ENCODE results near the gene NR2C2. TPM values are rescaled to one million over a fixed set of nuclear protein-coding genes. Genes with fewer than 3 reads are reported as not detected.

The NR2C2 gene
- total and polyA plus RNA-seq, 8 donors, result 5.0 to 73.6 (median 15.5) TPM

- H3K27ac ChIP-seq, result no peak overlapping the region
- 64 to 73% (median 71%) methylated on average over 5 of the region's 5 CpGs for WGBS, 5 donors
- H3K4me3 ChIP-seq, result no peak overlapping the region
- no peaks in the 10 kb centered on the region for H3K4me1 ChIP-seq
- TF ChIP-seq POLR2AphosphoS5 (IDR thresholded peaks at IDR 0.05) (no peak), EP300 (IDR thresholded peaks at IDR 0.05) (no peak)
- no peak for DNase-seq
- H3K36me3 ChIP-seq, result peaks cover 64 to 100% (median 100%) of the 10 kb centered on the region in 4 donors
- H3K27me3 ChIP-seq, result no peaks in the 10 kb centered on the region
- H3K9me3 ChIP-seq, result no peaks in the 10 kb centered on the region
- intact Hi-C loops (cut with DNase I; ENCODE audit: low total_unique reads), result no loop called here
Measured at GRCh38 chr3:15023249-15023648, 75.9 kb downstream of the NR2C2 start.

DNA sequence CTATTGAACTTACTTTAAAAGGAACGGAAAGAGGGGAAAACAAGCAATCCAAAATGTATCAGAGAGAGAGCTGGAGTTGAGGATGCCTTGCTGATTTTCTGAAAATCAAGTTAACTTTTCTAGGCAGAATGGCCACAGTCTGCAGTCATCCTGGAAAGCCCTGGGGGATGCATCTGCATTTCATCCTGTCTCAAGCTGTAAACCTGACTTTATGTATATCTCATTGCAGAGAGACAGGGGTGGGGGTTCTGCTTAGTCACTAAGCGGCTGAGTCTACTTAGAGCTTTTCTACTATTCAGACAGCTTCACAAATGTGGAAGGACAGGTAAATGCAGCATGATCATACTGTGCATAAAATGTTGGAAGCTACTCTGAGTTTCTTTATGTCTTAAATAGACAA, 76.3 kb downstream of the NR2C2 start:
- intact Hi-C loops (cut with DNase I; ENCODE audit: low total_unique reads), result no loop called here
- Histone ChIP-seq H3K27ac (no peak overlapping the region), H3K36me3 (peaks cover 64 to 100% (median 100%) of the 10 kb centered on the region in 4 donors), H3K4me3 (no peak overlapping the region), H3K9me3 (no peaks in the 10 kb centered on the region), H3K27me3 (no peaks in the 10 kb centered on the region), H3K4me1 (no peaks in the 10 kb centered on the region)
- no peak for DNase-seq
- WGBS, 5 donors, result 87 to 94% (median 92%) methylated on average over 2 of the region's 2 CpGs
- TF ChIP-seq POLR2A (IDR thresholded peaks at IDR 0.05), result no peak
- no peak for TF ChIP-seq EP300 (IDR thresholded peaks at IDR 0.05)
- TF ChIP-seq, protein P1, sequence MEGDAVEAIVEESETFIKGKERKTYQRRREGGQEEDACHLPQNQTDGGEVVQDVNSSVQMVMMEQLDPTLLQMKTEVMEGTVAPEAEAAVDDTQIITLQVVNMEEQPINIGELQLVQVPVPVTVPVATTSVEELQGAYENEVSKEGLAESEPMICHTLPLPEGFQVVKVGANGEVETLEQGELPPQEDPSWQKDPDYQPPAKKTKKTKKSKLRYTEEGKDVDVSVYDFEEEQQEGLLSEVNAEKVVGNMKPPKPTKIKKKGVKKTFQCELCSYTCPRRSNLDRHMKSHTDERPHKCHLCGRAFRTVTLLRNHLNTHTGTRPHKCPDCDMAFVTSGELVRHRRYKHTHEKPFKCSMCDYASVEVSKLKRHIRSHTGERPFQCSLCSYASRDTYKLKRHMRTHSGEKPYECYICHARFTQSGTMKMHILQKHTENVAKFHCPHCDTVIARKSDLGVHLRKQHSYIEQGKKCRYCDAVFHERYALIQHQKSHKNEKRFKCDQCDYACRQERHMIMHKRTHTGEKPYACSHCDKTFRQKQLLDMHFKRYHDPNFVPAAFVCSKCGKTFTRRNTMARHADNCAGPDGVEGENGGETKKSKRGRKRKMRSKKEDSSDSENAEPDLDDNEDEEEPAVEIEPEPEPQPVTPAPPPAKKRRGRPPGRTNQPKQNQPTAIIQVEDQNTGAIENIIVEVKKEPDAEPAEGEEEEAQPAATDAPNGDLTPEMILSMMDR (IDR thresholded peaks at IDR 0.05), result no peak
- no peak for TF ChIP-seq POLR2AphosphoS5 (IDR thresholded peaks at IDR 0.05)

DNA sequence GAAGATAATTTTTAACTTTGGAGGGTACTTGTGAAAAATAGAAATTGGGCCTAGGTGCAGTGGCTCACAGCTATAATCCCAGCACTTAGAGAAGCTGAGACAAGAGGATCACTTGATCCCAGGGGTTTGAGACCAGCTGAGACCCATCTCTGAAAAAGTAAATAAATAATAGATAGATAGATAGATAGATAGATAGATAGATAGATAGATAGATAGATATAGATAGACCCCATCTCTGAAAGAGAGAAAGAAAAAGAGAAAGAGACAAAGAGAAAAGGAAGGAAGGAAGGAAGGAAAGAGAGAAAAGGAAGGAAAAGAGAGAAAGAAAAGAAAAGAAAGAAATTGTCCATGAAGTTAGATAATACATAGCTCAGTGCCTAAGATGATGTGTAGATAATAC, 82.2 kb downstream of the NR2C2 start:
- no peak for DNase-seq
- intact Hi-C loops (cut with DNase I; ENCODE audit: low total_unique reads), result no loop called here
- TF ChIP-seq POLR2A (IDR thresholded peaks at IDR 0.05), result no peak
- TF ChIP-seq, protein P1 (IDR thresholded peaks at IDR 0.05), result no peak
- H3K9me3 ChIP-seq, result no peaks in the 10 kb centered on the region
- peaks cover 56 to 100% (median 100%) of the 10 kb centered on the region in 4 donors for H3K36me3 ChIP-seq
- H3K4me1 ChIP-seq, result no peaks in the 10 kb centered on the region
- H3K4me3 ChIP-seq, result no peak overlapping the region
- H3K27me3 ChIP-seq, result no peaks in the 10 kb centered on the region
- no peak overlapping the region for H3K27ac ChIP-seq

DNA sequence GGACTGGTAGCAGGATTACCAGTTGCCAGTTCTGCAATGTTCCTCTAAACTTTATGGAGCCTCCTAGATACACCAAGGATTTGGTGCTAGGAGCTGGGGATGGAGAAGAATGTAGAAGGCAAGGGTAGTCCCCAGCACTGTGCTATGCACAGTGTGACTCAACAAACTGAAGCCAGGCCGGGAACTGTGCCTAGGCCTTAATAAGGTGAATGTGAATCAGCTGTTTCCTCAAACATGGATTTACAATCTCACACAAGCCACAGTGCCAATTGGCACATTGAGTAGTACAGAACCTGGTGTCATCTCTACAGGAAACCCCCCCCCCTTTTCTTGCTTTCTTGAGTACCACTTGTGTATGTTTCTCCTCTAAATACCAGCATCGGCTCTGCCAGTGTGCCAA, 85.3 kb downstream of the NR2C2 start:
- H3K36me3 ChIP-seq, result peaks cover 62 to 100% (median 100%) of the 10 kb centered on the region in 4 donors
- TF ChIP-seq POLR2A (IDR thresholded peaks at IDR 0.05) (no peak), EP300 (IDR thresholded peaks at IDR 0.05) (no peak), POLR2AphosphoS5 (IDR thresholded peaks at IDR 0.05) (no peak)
- TF ChIP-seq, protein P1 (IDR thresholded peaks at IDR 0.05), result no peak

GRCh38 chr3:15033103-15033502, 85.7 kb downstream of the NR2C2 start:
- no peak overlapping the region for H3K27ac ChIP-seq
- peaks cover 62 to 100% (median 100%) of the 10 kb centered on the region in 4 donors for H3K36me3 ChIP-seq
- intact Hi-C loops (cut with DNase I; ENCODE audit: low total_unique reads), result no loop called here
- 82 to 97% (median 94%) methylated on average over 3 of the region's 3 CpGs for WGBS, 5 donors
- H3K9me3 ChIP-seq, result no peaks in the 10 kb centered on the region
- no peaks in the 10 kb centered on the region for H3K27me3 ChIP-seq
- DNase-seq, result no peak
- no peak overlapping the region for H3K4me3 ChIP-seq
- no peak for TF ChIP-seq POLR2AphosphoS5 (IDR thresholded peaks at IDR 0.05)
- TF ChIP-seq POLR2A (IDR thresholded peaks at IDR 0.05), result no peak
- H3K4me1 ChIP-seq, result no peaks in the 10 kb centered on the region

More for the DNA sequence above, 85.3 kb downstream of the NR2C2 start:
- WGBS, 5 donors, result 84 to 93% (median 90%) methylated on average over 2 of the region's 2 CpGs
- Histone ChIP-seq H3K9me3 (no peaks in the 10 kb centered on the region), H3K4me3 (no peak overlapping the region), H3K27me3 (no peaks in the 10 kb centered on the region), H3K4me1 (no peaks in the 10 kb centered on the region), H3K27ac (no peak overlapping the region)
- intact Hi-C loops (cut with DNase I; ENCODE audit: low total_unique reads), result no loop called here
- DNase-seq, result no peak
